ENCODE results near the gene ADAR.

- no peak for TF ChIP-seq CTCF (IDR thresholded peaks at IDR 0.05)
- TF ChIP-seq POLR2A (IDR thresholded peaks at IDR 0.05): no peak
Measured at GRCh38 chr1:154573168-154573510, 34.8 kb downstream of the ADAR start.

Data from lower leg skin (tissue), 3 donors.